GM12891 (cell line): Measurements from ENCODE around the gene SASH1.

Source experiments
- POLR2A ChIP-seq: IDR thresholded peaks from 2 replicates; pipeline ENCODE4 v1.6.1; 2011; ENCODE audit warnings: low read depth, low read length, control low read depth
- POLR2AphosphoS5 ChIP-seq: IDR thresholded peaks from 2 replicates; pipeline ENCODE4 v1.6.1; 2011; ENCODE audit warnings: low read depth, low read length, control low read depth
- POU2F2 ChIP-seq: IDR thresholded peaks from 2 replicates; pipeline ENCODE4 v1.6.1; 2011; ENCODE audit warnings: low read depth, mild to moderate bottlenecking, control low read depth, low read length, moderate library complexity

- TF ChIP-seq POLR2A (no peak), POLR2AphosphoS5 (no peak), POU2F2 (no peak)
Measured at GRCh38 chr6:148532698-148533097, 190.1 kb downstream of the SASH1 start.
